ENCODE measurements around the gene NUDCD3. TPM values are rescaled to one million over a fixed set of nuclear protein-coding genes. Genes with fewer than 3 reads are reported as not detected.

The NUDCD3 gene
- total RNA-seq, 1 donor from 2014 or later, result 90.3 TPM

- intact Hi-C loops (cut with DNase I), result loop anchor here (10.0 kb wide), 1 partner anchor 138 kb away; no protein-coding TSS in a partner anchor
- DNase-seq (ENCODE audit: low spot score), result no peak
Observed at GRCh38 chr7:44336491-44336890, 154.0 kb downstream of the NUDCD3 start.

- intact Hi-C loops (cut with DNase I), result loop anchor here (10.0 kb wide), 1 partner anchor 140 kb away; no protein-coding TSS in a partner anchor
- no peak for DNase-seq (ENCODE audit: low spot score)
Observed at GRCh38 chr7:44335184-44335583, 155.3 kb downstream of the NUDCD3 start.

DNA sequence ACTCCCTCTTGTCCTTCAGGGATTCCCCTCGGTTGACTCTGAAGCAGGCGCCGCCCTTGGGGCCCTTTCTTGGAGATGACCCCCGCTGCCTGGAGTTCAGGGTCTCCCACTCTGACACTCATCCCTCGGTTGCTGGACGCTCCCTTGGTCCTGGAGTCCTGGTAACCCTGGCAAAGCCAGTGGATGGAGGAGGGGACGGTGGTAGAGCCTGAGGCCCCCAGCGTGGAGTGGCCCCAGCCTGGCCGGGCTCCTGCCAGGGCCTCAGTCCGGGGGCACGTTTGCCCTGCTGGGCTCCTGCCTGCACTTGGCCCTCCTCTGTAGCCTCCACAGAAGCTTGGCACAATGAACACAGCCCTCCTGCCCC is 155.7 kb downstream of the NUDCD3 start:
- intact Hi-C loops (cut with DNase I), result loop anchor here (10.0 kb wide), 1 partner anchor 140 kb away; no protein-coding TSS in a partner anchor
- no peak for DNase-seq (ENCODE audit: low spot score)

GRCh38 chr7:44333911-44334733 is 156.3 kb downstream of the NUDCD3 start:
- DNase-seq (ENCODE audit: low spot score), result no peak
- intact Hi-C loops (cut with DNase I), result loop anchor here (10.0 kb wide), 1 partner anchor 141 kb away; no protein-coding TSS in a partner anchor

GRCh38 chr7:44331682-44332081 is 158.8 kb downstream of the NUDCD3 start:
- intact Hi-C loops (cut with DNase I), result loop anchor here (10.0 kb wide), 1 partner anchor 143 kb away; no protein-coding TSS in a partner anchor
- DNase-seq (ENCODE audit: low spot score), result no peak

DNA sequence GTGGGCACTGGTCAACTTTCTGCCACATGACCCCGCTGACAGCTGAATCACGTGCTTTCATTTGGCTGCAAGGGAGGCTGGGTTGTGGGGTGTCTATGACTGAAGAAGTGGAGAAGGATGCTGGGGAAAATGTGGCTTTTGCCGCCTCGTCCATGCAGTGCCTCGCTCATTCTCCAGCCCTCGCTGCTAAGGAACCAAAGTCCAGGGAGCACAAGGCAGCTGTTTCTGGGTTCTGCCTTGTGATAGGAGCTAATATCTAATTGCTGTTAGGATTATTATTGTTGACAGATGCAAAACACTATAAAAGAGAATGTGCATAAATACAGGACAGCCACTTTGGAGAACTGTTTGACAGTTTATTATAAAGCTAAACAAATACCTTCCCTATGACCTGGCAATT is 160.1 kb downstream of the NUDCD3 start:
- intact Hi-C loops (cut with DNase I), result loop anchor here (10.0 kb wide), 1 partner anchor 144 kb away; no protein-coding TSS in a partner anchor
- no peak for DNase-seq (ENCODE audit: low spot score)

DNA sequence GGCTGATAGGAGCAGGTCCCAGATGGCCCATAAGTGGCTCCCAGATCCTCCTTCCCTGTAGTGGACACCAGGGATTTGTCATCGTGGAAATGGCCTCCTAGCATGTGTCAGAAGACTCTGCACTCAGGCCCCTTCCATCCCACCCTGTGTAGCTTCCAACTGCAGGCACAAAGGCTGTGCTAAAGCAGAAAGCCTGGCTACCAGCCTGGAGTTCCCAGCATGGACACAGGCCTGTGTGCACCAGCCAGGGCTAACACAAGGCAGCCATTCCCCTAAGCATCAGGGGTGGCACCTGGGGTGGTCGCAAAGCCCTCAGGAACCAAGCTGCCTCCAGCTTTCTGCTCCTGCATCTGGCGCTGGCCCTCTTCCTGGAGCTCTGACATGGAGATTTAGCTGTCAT is 160.6 kb downstream of the NUDCD3 start:
- intact Hi-C loops (cut with DNase I), result loop anchor here (10.0 kb wide), 2 partner anchors 145 to 195 kb away; no protein-coding TSS in a partner anchor
- peak; percentile 69 for DNase-seq (ENCODE audit: low spot score)

Other genes starting within 250 kb of the NUDCD3 start
- 149 TPM for gene CAMK2B, start 165.1 kb downstream of the NUDCD3 start, total RNA-seq
- 0.19 TPM for gene NPC1L1, start 50.7 kb upstream of the NUDCD3 start, total RNA-seq
- gene DDX56, start 83.2 kb upstream of the NUDCD3 start, total RNA-seq, result 25.9 TPM
- gene TMED4, start 91.6 kb upstream of the NUDCD3 start, total RNA-seq, result 73.8 TPM
- 406 TPM for gene OGDH, start 116.0 kb upstream of the NUDCD3 start, total RNA-seq